ENCODE measurements around the gene C1orf52.

C1orf52 gene

GRCh38 chr1:85224734-85225623 is 34.5 kb downstream of the C1orf52 start:
- no peak overlapping the region for H3K4me3 ChIP-seq (ENCODE audit: low read length)
- H3K4me2 ChIP-seq (ENCODE audit: low read length): no peak overlapping the region
- no peaks in the 10 kb centered on the region for H4K20me1 ChIP-seq (ENCODE audit: control insufficient read depth, insufficient read depth, low read depth, low read length)
- H3K27me3 ChIP-seq (ENCODE audit: control insufficient read depth, low read length): peaks cover 25% of the 10 kb centered on the region
- no peaks in the 10 kb centered on the region for H3F3A ChIP-seq (ENCODE audit: control insufficient read depth, insufficient read depth)
- no peaks in the 10 kb centered on the region for H3K4me1 ChIP-seq (ENCODE audit: control insufficient read depth, low read length)
- H3K9me3 ChIP-seq (ENCODE audit: control insufficient read depth, insufficient read depth, low read length): no peaks in the 10 kb centered on the region
- H3K9me2 ChIP-seq (replicated peaks; ENCODE audit: control insufficient read depth, low read length): no peaks in the 10 kb centered on the region
- H3K36me3 ChIP-seq (ENCODE audit: control insufficient read depth, low read length): no peaks in the 10 kb centered on the region
- H3K27ac ChIP-seq (ENCODE audit: low read depth, low read length): no peak overlapping the region
- TF ChIP-seq, protein P1, sequence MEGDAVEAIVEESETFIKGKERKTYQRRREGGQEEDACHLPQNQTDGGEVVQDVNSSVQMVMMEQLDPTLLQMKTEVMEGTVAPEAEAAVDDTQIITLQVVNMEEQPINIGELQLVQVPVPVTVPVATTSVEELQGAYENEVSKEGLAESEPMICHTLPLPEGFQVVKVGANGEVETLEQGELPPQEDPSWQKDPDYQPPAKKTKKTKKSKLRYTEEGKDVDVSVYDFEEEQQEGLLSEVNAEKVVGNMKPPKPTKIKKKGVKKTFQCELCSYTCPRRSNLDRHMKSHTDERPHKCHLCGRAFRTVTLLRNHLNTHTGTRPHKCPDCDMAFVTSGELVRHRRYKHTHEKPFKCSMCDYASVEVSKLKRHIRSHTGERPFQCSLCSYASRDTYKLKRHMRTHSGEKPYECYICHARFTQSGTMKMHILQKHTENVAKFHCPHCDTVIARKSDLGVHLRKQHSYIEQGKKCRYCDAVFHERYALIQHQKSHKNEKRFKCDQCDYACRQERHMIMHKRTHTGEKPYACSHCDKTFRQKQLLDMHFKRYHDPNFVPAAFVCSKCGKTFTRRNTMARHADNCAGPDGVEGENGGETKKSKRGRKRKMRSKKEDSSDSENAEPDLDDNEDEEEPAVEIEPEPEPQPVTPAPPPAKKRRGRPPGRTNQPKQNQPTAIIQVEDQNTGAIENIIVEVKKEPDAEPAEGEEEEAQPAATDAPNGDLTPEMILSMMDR (IDR thresholded peaks at IDR 0.05; ENCODE audit: low read depth, low read length, poor library complexity, severe bottlenecking): no peak
- TF ChIP-seq EZH2phosphoT487 (IDR thresholded peaks at IDR 0.05; ENCODE audit: borderline replicate concordance, low read length): no peak
- H3K79me2 ChIP-seq (ENCODE audit: control insufficient read depth, low read length): no peaks in the 10 kb centered on the region

DNA sequence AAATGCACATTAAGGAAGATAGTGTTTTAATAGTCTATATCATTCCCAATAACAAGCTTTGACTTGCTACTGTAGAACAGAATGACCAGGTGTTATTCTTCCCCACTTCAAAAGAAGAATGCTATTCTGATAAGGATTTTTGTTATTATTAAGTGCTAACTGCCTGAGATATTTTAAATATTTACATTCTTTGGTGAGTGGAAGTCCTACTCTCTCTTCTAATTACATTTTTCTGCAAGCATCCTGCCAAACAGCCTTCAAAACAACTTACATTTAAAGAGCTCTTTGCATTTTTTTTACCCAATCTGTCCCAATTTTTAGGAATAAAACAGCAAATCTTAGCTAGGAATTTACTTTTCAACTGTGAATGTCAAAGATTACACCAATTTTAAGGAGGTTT is 35.2 kb downstream of the C1orf52 start:
- H3K27ac ChIP-seq (ENCODE audit: low read depth, low read length): no peak overlapping the region
- no peaks in the 10 kb centered on the region for H3K4me1 ChIP-seq (ENCODE audit: control insufficient read depth, low read length)
- peaks cover 31% of the 10 kb centered on the region for H3K27me3 ChIP-seq (ENCODE audit: control insufficient read depth, low read length)
- no peaks in the 10 kb centered on the region for H3F3A ChIP-seq (ENCODE audit: control insufficient read depth, insufficient read depth)
- no peaks in the 10 kb centered on the region for H3K9me3 ChIP-seq (ENCODE audit: control insufficient read depth, insufficient read depth, low read length)
- TF ChIP-seq, protein P1 (IDR thresholded peaks at IDR 0.05; ENCODE audit: low read depth, low read length, poor library complexity, severe bottlenecking): no peak
- TF ChIP-seq EZH2phosphoT487 (IDR thresholded peaks at IDR 0.05; ENCODE audit: borderline replicate concordance, low read length): no peak
- H3K79me2 ChIP-seq (ENCODE audit: control insufficient read depth, low read length): no peaks in the 10 kb centered on the region
- H3K4me2 ChIP-seq (ENCODE audit: low read length): no peak overlapping the region
- H3K36me3 ChIP-seq (ENCODE audit: control insufficient read depth, low read length): no peaks in the 10 kb centered on the region
- no peaks in the 10 kb centered on the region for H4K20me1 ChIP-seq (ENCODE audit: control insufficient read depth, insufficient read depth, low read depth, low read length)
- no peak overlapping the region for H3K4me3 ChIP-seq (ENCODE audit: low read length)
- H3K9me2 ChIP-seq (replicated peaks; ENCODE audit: control insufficient read depth, low read length): no peaks in the 10 kb centered on the region

DNA sequence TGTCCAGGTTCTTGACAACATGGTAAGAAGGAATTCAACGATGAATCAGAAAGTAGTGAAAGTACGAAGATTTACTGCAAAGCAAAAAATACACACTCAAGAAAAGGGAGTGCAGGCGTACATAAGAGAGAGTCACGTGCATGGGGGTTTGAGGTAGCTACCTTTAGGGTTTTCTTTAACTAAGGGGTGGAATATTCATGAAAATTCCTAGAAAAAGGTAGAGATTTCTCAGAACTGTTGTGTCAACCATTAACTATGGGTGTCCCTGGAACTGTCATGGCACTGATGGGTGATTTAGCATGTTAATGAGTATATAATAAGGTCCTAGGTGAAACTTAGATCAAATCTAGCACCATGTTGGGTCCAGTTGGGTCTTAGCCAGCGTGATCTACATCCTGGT is 36.1 kb downstream of the C1orf52 start:
- Histone ChIP-seq H3F3A (ENCODE audit: control insufficient read depth, insufficient read depth) (no peaks in the 10 kb centered on the region), H4K20me1 (ENCODE audit: control insufficient read depth, insufficient read depth, low read depth, low read length) (no peaks in the 10 kb centered on the region), H3K4me3 (ENCODE audit: low read length) (no peak overlapping the region), H3K36me3 (ENCODE audit: control insufficient read depth, low read length) (no peaks in the 10 kb centered on the region), H3K79me2 (ENCODE audit: control insufficient read depth, low read length) (no peaks in the 10 kb centered on the region), H3K9me2 (replicated peaks; ENCODE audit: control insufficient read depth, low read length) (no peaks in the 10 kb centered on the region), H3K4me2 (ENCODE audit: low read length) (no peak overlapping the region), H3K4me1 (ENCODE audit: control insufficient read depth, low read length) (no peaks in the 10 kb centered on the region), H3K9me3 (ENCODE audit: control insufficient read depth, insufficient read depth, low read length) (no peaks in the 10 kb centered on the region), H3K27me3 (ENCODE audit: control insufficient read depth, low read length) (peaks cover 35% of the 10 kb centered on the region), H3K27ac (ENCODE audit: low read depth, low read length) (no peak overlapping the region)
- no peak for TF ChIP-seq EZH2phosphoT487 (IDR thresholded peaks at IDR 0.05; ENCODE audit: borderline replicate concordance, low read length)
- TF ChIP-seq, protein P1 (IDR thresholded peaks at IDR 0.05; ENCODE audit: low read depth, low read length, poor library complexity, severe bottlenecking): no peak
